ENCODE measurements around the gene KRT5. TPM values are rescaled to one million over a fixed set of nuclear protein-coding genes. Genes with fewer than 3 reads are reported as not detected.

Gene KRT5
- total RNA-seq: not detected in 2 replicates

- no peak for TF ChIP-seq CTCF (conservative IDR thresholded peaks at IDR 0.05; ENCODE audit: low read depth, low read length)
- DNase-seq (ENCODE audit: low read depth): no peak
- no peak within 1 kb of the TSS for H3K4me3 ChIP-seq (ENCODE audit: low read depth, low read length)
Measured at GRCh38 chr12:52519826-52520662, at the start of gene KRT5. Gene KRT5, minus strand, starts transcription at chr12:52520394. Its CDS starts 98 bp downstream, at chr12:52520296.

GRCh38 chr12:52568111-52568510 lies 47.9 kb upstream of the KRT5 start:
- TF ChIP-seq CTCF (conservative IDR thresholded peaks at IDR 0.05; ENCODE audit: low read depth, low read length): no peak

GRCh38 chr12:52566847-52567291 lies 46.7 kb upstream of the KRT5 start:
- no peak overlapping the region for H3K4me3 ChIP-seq (ENCODE audit: low read depth, low read length)
- no peak for DNase-seq (ENCODE audit: low read depth)

More at GRCh38 chr12:52568111-52568510, 47.9 kb upstream of the KRT5 start:
- no peak overlapping the region for H3K4me3 ChIP-seq (ENCODE audit: low read depth, low read length)
- DNase-seq (ENCODE audit: low read depth): no peak

GRCh38 chr12:52564582-52564981 lies 44.4 kb upstream of the KRT5 start:
- no peak for TF ChIP-seq CTCF (conservative IDR thresholded peaks at IDR 0.05; ENCODE audit: low read depth, low read length)
- no peak for DNase-seq (ENCODE audit: low read depth)
- H3K4me3 ChIP-seq (ENCODE audit: low read depth, low read length): no peak overlapping the region

More at GRCh38 chr12:52566847-52567291, 46.7 kb upstream of the KRT5 start:
- no peak for TF ChIP-seq CTCF (conservative IDR thresholded peaks at IDR 0.05; ENCODE audit: low read depth, low read length)

GRCh38 chr12:52561880-52562449 lies 41.8 kb upstream of the KRT5 start:
- peak; percentile 51 for TF ChIP-seq CTCF (conservative IDR thresholded peaks at IDR 0.05; ENCODE audit: low read depth, low read length)
- no peak for DNase-seq (ENCODE audit: low read depth)
- no peak overlapping the region for H3K4me3 ChIP-seq (ENCODE audit: low read depth, low read length)

- TF ChIP-seq CTCF (conservative IDR thresholded peaks at IDR 0.05; ENCODE audit: low read depth, low read length): no peak
- no peak for DNase-seq (ENCODE audit: low read depth)
- no peak overlapping the region for H3K4me3 ChIP-seq (ENCODE audit: low read depth, low read length)
Measured at GRCh38 chr12:52559979-52560378, 39.8 kb upstream of the KRT5 start.
